Measurements from ENCODE around the gene SDHAF2. TPM values are rescaled to one million over a fixed set of nuclear protein-coding genes. Genes with fewer than 3 reads are reported as not detected.

SDHAF2 gene
- total and polyA plus RNA-seq, 4 donors: 32.3 to 40.0 (median 35.3) TPM

- H3K27ac ChIP-seq (ENCODE audit: low read depth in 1 of 2, low read length in 2 of 2): no peak overlapping the region
- intact Hi-C loops (cut with DNase I): no loop called here
- ATAC-seq (ENCODE audit: low FRiP score): no peak
- H3K4me1 ChIP-seq (ENCODE audit: control insufficient read depth in 1 of 2, insufficient read depth in 2 of 2, low read length in 2 of 2): no peaks in the 10 kb centered on the region
- H3K27me3 ChIP-seq (ENCODE audit: control insufficient read depth in 1 of 2, insufficient read depth in 2 of 2, low read length in 1 of 2): no peaks in the 10 kb centered on the region
- no peaks in the 10 kb centered on the region for H3K36me3 ChIP-seq (ENCODE audit: control insufficient read depth in 1 of 2, insufficient read depth in 2 of 2, low read length in 1 of 2)
- H3K4me3 ChIP-seq (ENCODE audit: low read length in 2 of 2): no peak overlapping the region
- 74 to 86% methylated on average over 12 of the region's 12 CpGs for WGBS, 2 donors
- DNase-seq: no peak
- H3K9me3 ChIP-seq (ENCODE audit: control insufficient read depth, low read length): no peaks in the 10 kb centered on the region
Observed at GRCh38 chr11:61491736-61492395, 61.9 kb downstream of the SDHAF2 start.

GRCh38 chr11:61494381-61494961, 64.5 kb downstream of the SDHAF2 start:
- no peak overlapping the region for H3K27ac ChIP-seq (ENCODE audit: low read depth in 1 of 2, low read length in 2 of 2)
- no peaks in the 10 kb centered on the region for H3K36me3 ChIP-seq (ENCODE audit: control insufficient read depth in 1 of 2, insufficient read depth in 2 of 2, low read length in 1 of 2)
- intact Hi-C loops (cut with DNase I): no loop called here
- no peak for ATAC-seq (ENCODE audit: low FRiP score)
- no peaks in the 10 kb centered on the region for H3K9me3 ChIP-seq (ENCODE audit: control insufficient read depth, low read length)
- H3K27me3 ChIP-seq (ENCODE audit: control insufficient read depth in 1 of 2, insufficient read depth in 2 of 2, low read length in 1 of 2): no peaks in the 10 kb centered on the region
- DNase-seq: no peak
- H3K4me1 ChIP-seq (ENCODE audit: control insufficient read depth in 1 of 2, insufficient read depth in 2 of 2, low read length in 2 of 2): no peaks in the 10 kb centered on the region
- 58 to 66% methylated on average over 9 of the region's 9 CpGs for WGBS, 2 donors
- H3K4me3 ChIP-seq (ENCODE audit: low read length in 2 of 2): no peak overlapping the region

- no peak overlapping the region for H3K4me3 ChIP-seq (ENCODE audit: low read length in 2 of 2)
- no peaks in the 10 kb centered on the region for H3K27me3 ChIP-seq (ENCODE audit: control insufficient read depth in 1 of 2, insufficient read depth in 2 of 2, low read length in 1 of 2)
- 68 to 69% methylated on average over 26 of the region's 26 CpGs for WGBS, 2 donors
- no peaks in the 10 kb centered on the region for H3K9me3 ChIP-seq (ENCODE audit: control insufficient read depth, low read length)
- H3K27ac ChIP-seq (ENCODE audit: low read depth in 1 of 2, low read length in 2 of 2): no peak overlapping the region
- H3K4me1 ChIP-seq (ENCODE audit: control insufficient read depth in 1 of 2, insufficient read depth in 2 of 2, low read length in 2 of 2): no peaks in the 10 kb centered on the region
- DNase-seq (no peak), ATAC-seq (ENCODE audit: low FRiP score) (no peak)
- no peaks in the 10 kb centered on the region for H3K36me3 ChIP-seq (ENCODE audit: control insufficient read depth in 1 of 2, insufficient read depth in 2 of 2, low read length in 1 of 2)
- intact Hi-C loops (cut with DNase I): no loop called here
Observed at GRCh38 chr11:61495801-61496601, 66.1 kb downstream of the SDHAF2 start.

Other genes with a start within 250 kb of the SDHAF2 start
- 1 to 10 TPM in 1 of 2 donors, not detected in 1; 1.8 TPM for gene PGA3, start 226.6 kb upstream of the SDHAF2 start, total RNA-seq
- gene PGA3, start 226.6 kb upstream of the SDHAF2 start, polyA plus RNA-seq: 1 to 10 TPM; 2.5 to 9.5 TPM
- 1 to 10 TPM; 1.3 to 2.6 TPM for gene PGA4, start 207.8 kb upstream of the SDHAF2 start, total RNA-seq
- gene PGA4, start 207.8 kb upstream of the SDHAF2 start, polyA plus RNA-seq: 1 to 10 TPM in 1 of 2 donors, under 1 TPM in 1; 0.74 to 6.3 TPM
- 1 to 10 TPM in 1 of 2 donors, not detected in 1; 1.0 TPM for gene PGA5, start 188.9 kb upstream of the SDHAF2 start, total RNA-seq
- under 1 TPM in 1 of 2 donors, not detected in 1; 0.10 TPM for gene PGA5, start 188.9 kb upstream of the SDHAF2 start, polyA plus RNA-seq
- gene VWCE, start 134.8 kb upstream of the SDHAF2 start, total RNA-seq: 1 to 10 TPM; 3.0 to 5.6 TPM
- 1 to 10 TPM in 1 of 2 donors, not detected in 1; 2.0 TPM for gene VWCE, start 134.8 kb upstream of the SDHAF2 start, polyA plus RNA-seq
- gene DDB1, start 97.0 kb upstream of the SDHAF2 start, total RNA-seq: 100 to 1,000 TPM; 134 to 148 TPM
- gene DDB1, start 97.0 kb upstream of the SDHAF2 start, polyA plus RNA-seq: 10 to 100 TPM; 44.2 to 80.1 TPM
- 10 to 100 TPM; 18.9 to 30.4 TPM for gene TKFC, start 96.9 kb upstream of the SDHAF2 start, total RNA-seq
- 10 to 100 TPM; 23.1 to 82.0 TPM for gene TKFC, start 96.9 kb upstream of the SDHAF2 start, polyA plus RNA-seq
- 10 to 100 TPM; 19.1 to 36.4 TPM for gene CYB561A3, start 68.2 kb upstream of the SDHAF2 start, total RNA-seq
- 10 to 100 TPM; 20.2 to 47.4 TPM for gene CYB561A3, start 68.2 kb upstream of the SDHAF2 start, polyA plus RNA-seq
- gene TMEM138, start 67.8 kb upstream of the SDHAF2 start, total RNA-seq: 10 to 100 TPM; 31.9 to 38.2 TPM
- gene TMEM138, start 67.8 kb upstream of the SDHAF2 start, polyA plus RNA-seq: 10 to 100 TPM; 41.3 to 71.3 TPM
- 10 to 100 TPM; 10.8 to 13.3 TPM for gene TMEM216, start 37.5 kb upstream of the SDHAF2 start, total RNA-seq
- gene TMEM216, start 37.5 kb upstream of the SDHAF2 start, polyA plus RNA-seq: 10 to 100 TPM; 14.0 to 14.4 TPM
- 10 to 100 TPM; 75.8 to 89.4 TPM for gene CPSF7, start 149 bp upstream of the SDHAF2 start, total RNA-seq
- gene CPSF7, start 149 bp upstream of the SDHAF2 start, polyA plus RNA-seq: 10 to 100 TPM; 19.8 to 54.2 TPM
- gene LRRC10B, start 78.6 kb downstream of the SDHAF2 start, total RNA-seq: 1 to 10 TPM; 1.1 to 2.8 TPM
- under 1 TPM in 1 of 2 donors, not detected in 1; 0.13 TPM for gene LRRC10B, start 78.6 kb downstream of the SDHAF2 start, polyA plus RNA-seq
- gene SYT7, start 151.0 kb downstream of the SDHAF2 start, total RNA-seq: 1 to 10 TPM; 1.0 to 2.3 TPM
- under 1 TPM; 0.20 to 0.88 TPM for gene SYT7, start 151.0 kb downstream of the SDHAF2 start, polyA plus RNA-seq

Measured in aorta (tissue), 5 donors.